ENCODE results near the gene TMTC2. TPM values are rescaled to one million over a fixed set of nuclear protein-coding genes. Genes with fewer than 3 reads are reported as not detected.

TMTC2 gene
- total RNA-seq, 2 experiments from 2014 or later = 2.5 to 3.1 TPM

GRCh38 chr12:82972624-82973023 is 285.9 kb downstream of the TMTC2 start:
- H3K4me3 Mint-ChIP-seq = no peak overlapping the region
- no peaks in the 10 kb centered on the region for H3K4me1 Mint-ChIP-seq (ENCODE audit: low read depth)
- no peak for ATAC-seq
- no peaks in the 10 kb centered on the region for H3K27me3 Mint-ChIP-seq
- intact Hi-C loops (cut with micrococcal nuclease) = no loop called here
- no peaks in the 10 kb centered on the region for H3K36me3 Mint-ChIP-seq (ENCODE audit: low read depth)
- POLR2A ChIA-PET = no interaction called here
- DNase-seq = no peak
- no peak overlapping the region for H3K27ac Mint-ChIP-seq
- no peak for TF ChIP-seq CTCF (IDR thresholded peaks at IDR 0.05)
- no peaks in the 10 kb centered on the region for H3K9me3 Mint-ChIP-seq
- CTCF ChIA-PET = no interaction called here

- Mint-ChIP-seq H3K27ac (no peak overlapping the region), H3K36me3 (ENCODE audit: low read depth) (no peaks in the 10 kb centered on the region), H3K4me3 (no peak overlapping the region), H3K27me3 (no peaks in the 10 kb centered on the region), H3K9me3 (no peaks in the 10 kb centered on the region), H3K4me1 (ENCODE audit: low read depth) (no peaks in the 10 kb centered on the region)
- ChIA-PET CTCF (no interaction called here), POLR2A (no interaction called here)
- intact Hi-C loops (cut with micrococcal nuclease) = no loop called here
- no peak for TF ChIP-seq CTCF (IDR thresholded peaks at IDR 0.05)
- DNase-seq (no peak), ATAC-seq (no peak)
Observed at GRCh38 chr12:82973592-82973991, 286.9 kb downstream of the TMTC2 start.

DNA sequence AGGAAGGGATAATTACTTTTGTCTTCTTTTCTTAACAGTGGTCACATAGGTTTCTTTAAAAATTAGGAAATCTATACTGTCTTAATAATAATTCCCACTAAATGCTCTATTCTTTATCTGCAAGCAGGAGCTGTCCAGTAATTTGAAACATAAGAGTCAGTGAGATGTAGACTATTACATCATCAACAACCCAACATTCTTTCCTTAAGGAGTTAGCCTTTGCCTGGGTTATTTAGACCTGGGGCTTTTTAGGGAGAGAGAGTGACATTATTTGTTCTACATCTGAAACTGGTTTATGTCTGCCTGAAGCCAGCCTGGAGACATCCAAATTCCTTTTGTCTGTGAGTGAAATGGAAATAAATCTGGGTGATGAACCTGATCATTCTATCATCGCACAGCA is 294.4 kb downstream of the TMTC2 start:
- ATAC-seq (no peak), DNase-seq (no peak)
- intact Hi-C loops (cut with micrococcal nuclease) = no loop called here
- no peak for TF ChIP-seq CTCF (IDR thresholded peaks at IDR 0.05)
- Mint-ChIP-seq H3K4me1 (ENCODE audit: low read depth) (no peaks in the 10 kb centered on the region), H3K27ac (no peak overlapping the region), H3K27me3 (no peaks in the 10 kb centered on the region), H3K36me3 (ENCODE audit: low read depth) (no peaks in the 10 kb centered on the region), H3K4me3 (no peak overlapping the region), H3K9me3 (no peaks in the 10 kb centered on the region)
- CTCF ChIA-PET = no interaction called here
- POLR2A ChIA-PET = interaction anchor here (0.6 kb wide), 1 partner anchor 15 kb away, joined by 3 read pairs; no protein-coding TSS in a partner anchor

DNA sequence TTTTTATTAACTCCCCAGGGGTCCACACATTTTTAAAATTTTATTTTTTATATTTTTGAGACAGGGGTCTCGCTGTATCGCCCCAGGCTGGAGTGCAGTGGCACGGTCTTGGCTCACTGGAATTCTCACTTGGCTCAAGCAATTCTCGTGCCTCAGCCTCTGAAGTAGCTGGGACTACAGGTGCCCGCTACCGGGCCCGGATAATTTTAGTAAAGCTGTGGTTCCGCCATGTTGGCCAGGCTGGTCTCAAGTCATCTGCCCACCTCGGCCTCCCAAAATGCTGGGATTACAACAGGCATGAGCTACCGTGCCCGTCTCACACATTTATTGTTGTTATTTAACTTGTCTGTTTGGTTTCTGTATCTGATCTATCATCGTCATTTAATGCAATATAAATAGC is 307.4 kb downstream of the TMTC2 start:
- H3K36me3 Mint-ChIP-seq (ENCODE audit: low read depth) = no peaks in the 10 kb centered on the region
- no peaks in the 10 kb centered on the region for H3K9me3 Mint-ChIP-seq
- POLR2A ChIA-PET = no interaction called here
- H3K27ac Mint-ChIP-seq = no peak overlapping the region
- no peak overlapping the region for H3K4me3 Mint-ChIP-seq
- no peak for ATAC-seq
- no peak for TF ChIP-seq CTCF (IDR thresholded peaks at IDR 0.05)
- CTCF ChIA-PET = no interaction called here
- no peak for DNase-seq
- no peaks in the 10 kb centered on the region for H3K4me1 Mint-ChIP-seq (ENCODE audit: low read depth)
- intact Hi-C loops (cut with micrococcal nuclease) = no loop called here
- H3K27me3 Mint-ChIP-seq = no peaks in the 10 kb centered on the region

GRCh38 chr12:82996168-82996812 is 309.6 kb downstream of the TMTC2 start:
- CTCF ChIA-PET = no interaction called here
- TF ChIP-seq CTCF (IDR thresholded peaks at IDR 0.05) = no peak
- DNase-seq = no peak

More at GRCh38 chr12:82996168-82996812, 309.6 kb downstream of the TMTC2 start:
- intact Hi-C loops (cut with micrococcal nuclease) = no loop called here
- peak; percentile 82 for ATAC-seq
- Mint-ChIP-seq H3K36me3 (ENCODE audit: low read depth) (no peaks in the 10 kb centered on the region), H3K27me3 (no peaks in the 10 kb centered on the region), H3K4me1 (ENCODE audit: low read depth) (no peaks in the 10 kb centered on the region), H3K27ac (no peak overlapping the region), H3K9me3 (no peaks in the 10 kb centered on the region), H3K4me3 (no peak overlapping the region)
- POLR2A ChIA-PET = interaction anchor here (0.7 kb wide), 1 partner anchor 16 kb away, joined by 3 read pairs; no protein-coding TSS in a partner anchor

Measured in activated CD8-positive, alpha-beta T cell treated with anti-CD3 and anti-CD28 coated beads for 36 hours (primary cell).